ENCODE measurements around the gene MAML1.
"Not testable (repeated sequence)": the region's sequence is repeated elsewhere in the genome, so short reads cannot be mapped to it uniquely, and the experiment has no call there.

MAML1 gene

GRCh38 chr5:179769271-179769670 is 36.6 kb downstream of the MAML1 start:
- no peak for DNase-seq (ENCODE audit: low spot score)

GRCh38 chr5:179769796-179770195 is 37.2 kb downstream of the MAML1 start:
- DNase-seq (ENCODE audit: low spot score), result no peak

- no peak for DNase-seq (ENCODE audit: low spot score)
Observed at GRCh38 chr5:179771311-179771895, 38.8 kb downstream of the MAML1 start.

- no peak for DNase-seq (ENCODE audit: low spot score)
Observed at GRCh38 chr5:179772351-179772750, 39.7 kb downstream of the MAML1 start.

- no peak for DNase-seq (ENCODE audit: low spot score)
Observed at GRCh38 chr5:179773686-179774040, 41.0 kb downstream of the MAML1 start.

- no peak for DNase-seq (ENCODE audit: low spot score)
Observed at GRCh38 chr5:179774442-179774841, 41.8 kb downstream of the MAML1 start.

GRCh38 chr5:179776411-179776938 is 43.9 kb downstream of the MAML1 start:
- no peak for DNase-seq (ENCODE audit: low spot score)

GRCh38 chr5:179777456-179777855 is 44.8 kb downstream of the MAML1 start:
- no peak for DNase-seq (ENCODE audit: low spot score)

GRCh38 chr5:179777909-179778308 is 45.3 kb downstream of the MAML1 start:
- no peak for DNase-seq (ENCODE audit: low spot score)

GRCh38 chr5:179778591-179778990 is 46.0 kb downstream of the MAML1 start:
- no peak for DNase-seq (ENCODE audit: low spot score)

- DNase-seq (ENCODE audit: low spot score), result no peak
Observed at GRCh38 chr5:179779826-179780225, 47.2 kb downstream of the MAML1 start.

- no peak for DNase-seq (ENCODE audit: low spot score)
Observed at GRCh38 chr5:179780362-179780761, 47.7 kb downstream of the MAML1 start.

- no peak for DNase-seq (ENCODE audit: low spot score)
Observed at GRCh38 chr5:179781846-179782245, 49.2 kb downstream of the MAML1 start.

- DNase-seq (ENCODE audit: low spot score), result no peak
Observed at GRCh38 chr5:179783128-179783527, 50.5 kb downstream of the MAML1 start.

GRCh38 chr5:179786861-179787260 is 54.2 kb downstream of the MAML1 start:
- no peak for DNase-seq (ENCODE audit: low spot score)

- DNase-seq (ENCODE audit: low spot score), result no peak
Observed at GRCh38 chr5:179788193-179788854, 55.7 kb downstream of the MAML1 start.

- not testable (repeated sequence) for DNase-seq (ENCODE audit: low spot score)
Observed at GRCh38 chr5:179789278-179789677, 56.7 kb downstream of the MAML1 start.

- no peak for DNase-seq (ENCODE audit: low spot score)
Observed at GRCh38 chr5:179791881-179792611, 59.4 kb downstream of the MAML1 start.

- no peak for DNase-seq (ENCODE audit: low spot score)
Observed at GRCh38 chr5:179792612-179793467, 60.2 kb downstream of the MAML1 start.

- no peak for DNase-seq (ENCODE audit: low spot score)
Observed at GRCh38 chr5:179793468-179794139, 61.0 kb downstream of the MAML1 start, which contains the start of gene LTC4S. TSS of gene LTC4S (plus strand) at chr5:179793986. CDS start at chr5:179794081, 95 bp downstream.

- DNase-seq (ENCODE audit: low spot score), result no peak
Observed at GRCh38 chr5:179794171-179794570, 61.5 kb downstream of the MAML1 start.

- DNase-seq (ENCODE audit: low spot score), result no peak
Observed at GRCh38 chr5:179794575-179794974, 62.0 kb downstream of the MAML1 start.
